H9 (cell line): ENCODE results near the gene OSBP2. TPM values are rescaled to one million over a fixed set of nuclear protein-coding genes. Genes with fewer than 3 reads are reported as not detected.
"Not testable (repeated sequence)": the region's sequence is repeated elsewhere in the genome, so short reads cannot be mapped to it uniquely, and the experiment has no call there.

Experiments used
- DNase-seq: peaks from one replicate; pipeline ENCODE4 v3.0.0-alpha.2; 2017
- H2AFZ ChIP-seq: one replicate; pipeline ENCODE4 v1.6.1; 2013; ENCODE audit warnings: mild to moderate bottlenecking, low read length, control low read depth, moderate library complexity
- H2AK5ac ChIP-seq: 2 replicates; pipeline ENCODE4 v1.6.1; 2013; ENCODE audit warnings: low read length, control low read depth, mixed read lengths; ENCODE audit not compliant: insufficient read length
- H2BK120ac ChIP-seq: one replicate; pipeline ENCODE4 v1.6.1; 2013; ENCODE audit warnings: low read depth, mild to moderate bottlenecking, low read length, control low read depth, inconsistent platforms; ENCODE audit not compliant: poor library complexity, severe bottlenecking
- H2BK12ac ChIP-seq: 2 replicates; pipeline ENCODE4 v1.6.1; 2013; ENCODE audit warnings: low read length, control low read depth, mixed read lengths, low read depth; ENCODE audit not compliant: insufficient read length
- H2BK15ac ChIP-seq: 2 replicates; pipeline ENCODE4 v1.6.1; 2013; ENCODE audit warnings: low read depth, low read length, control low read depth
- H2BK20ac ChIP-seq: one replicate; pipeline ENCODE4 v1.6.1; 2013; ENCODE audit warnings: low read depth, mild to moderate bottlenecking, low read length, control low read depth, inconsistent platforms; ENCODE audit not compliant: poor library complexity, severe bottlenecking
- H2BK5ac ChIP-seq: 2 replicates; pipeline ENCODE4 v1.6.1; 2013; ENCODE audit warnings: low read length, control low read depth, mixed read lengths; ENCODE audit not compliant: insufficient read length
- H3K14ac ChIP-seq: 2 replicates; pipeline ENCODE4 v1.6.1; 2013; ENCODE audit warnings: low read length, control low read depth; ENCODE audit not compliant: insufficient read depth
- H3K18ac ChIP-seq: 2 replicates; pipeline ENCODE4 v1.6.1; 2013; ENCODE audit warnings: low read depth, mild to moderate bottlenecking, mixed read lengths, low read length, control low read depth; ENCODE audit not compliant: insufficient read length
- H3K23ac ChIP-seq: 2 replicates; pipeline ENCODE4 v1.6.1; 2013; ENCODE audit warnings: low read length, control low read depth, mixed read lengths, low read depth; ENCODE audit not compliant: insufficient read length
- H3K23me2 ChIP-seq: 2 replicates; pipeline ENCODE4 v1.6.1; 2013; ENCODE audit warnings: low read depth, mild to moderate bottlenecking, mixed read lengths, low read length, control low read depth; ENCODE audit not compliant: insufficient read length, poor library complexity, severe bottlenecking
- H3K27ac ChIP-seq: 2 replicates; pipeline ENCODE4 v1.5.1; 2013; ENCODE audit warnings: low read length, control low read depth, mixed read lengths, low read depth; ENCODE audit not compliant: insufficient read length
- H3K27me3 ChIP-seq: 2 replicates; pipeline ENCODE4 v1.6.1; 2013; ENCODE audit warnings: low read length, control low read depth, inconsistent platforms; ENCODE audit not compliant: insufficient read depth
- H3K4ac ChIP-seq: 2 replicates; pipeline ENCODE4 v1.6.1; 2013; ENCODE audit warnings: low read depth, mild to moderate bottlenecking, control low read depth, inconsistent platforms, low read length, moderate library complexity
- H3K4me1 ChIP-seq: 2 replicates; pipeline ENCODE4 v1.6.1; 2013; ENCODE audit warnings: low read length, control low read depth, inconsistent platforms; ENCODE audit not compliant: insufficient read depth
- H3K4me2 ChIP-seq: 2 replicates; pipeline ENCODE4 v1.6.1; 2013; ENCODE audit warnings: low read length, control low read depth, mixed read lengths; ENCODE audit not compliant: insufficient read length, insufficient read depth
- H3K56ac ChIP-seq: 2 replicates; pipeline ENCODE4 v1.6.1; 2013; ENCODE audit warnings: low read depth, mild to moderate bottlenecking, mixed read lengths, low read length, control low read depth; ENCODE audit not compliant: insufficient read length
- H3K79me1 ChIP-seq: 2 replicates; pipeline ENCODE4 v1.6.1; 2013; ENCODE audit warnings: low read depth, mild to moderate bottlenecking, moderate library complexity, low read length, control low read depth, inconsistent platforms; ENCODE audit not compliant: insufficient read depth, poor library complexity, severe bottlenecking
- H3K79me2 ChIP-seq: 2 replicates; pipeline ENCODE4 v1.6.1; 2013; ENCODE audit warnings: low read length, control low read depth, inconsistent platforms; ENCODE audit not compliant: insufficient read depth
- H3K9ac ChIP-seq: 2 replicates; pipeline ENCODE4 v1.6.1; 2013; ENCODE audit warnings: low read length, control low read depth, mixed read lengths; ENCODE audit not compliant: insufficient read length; ENCODE audit errors: extremely low read depth
- H3K9me3 ChIP-seq: one replicate; pipeline ENCODE4 v1.6.1; 2013; ENCODE audit warnings: low read depth, low read length, inconsistent platforms; ENCODE audit not compliant: control insufficient read depth
- H3T11ph ChIP-seq: one replicate; pipeline ENCODE4 v1.6.1; 2013; ENCODE audit warnings: mild to moderate bottlenecking, low read length, control low read depth, inconsistent platforms
- H4K20me1 ChIP-seq: one replicate; pipeline ENCODE4 v1.6.1; 2013; ENCODE audit not compliant: control insufficient read depth, insufficient read length, insufficient read depth
- H4K5ac ChIP-seq: 2 replicates; pipeline ENCODE4 v1.6.1; 2013; ENCODE audit warnings: low read depth, mild to moderate bottlenecking, mixed read lengths, low read length, control low read depth; ENCODE audit not compliant: insufficient read length
- H4K8ac ChIP-seq: replicated peaks from 2 replicates; pipeline ENCODE4 v1.6.1; 2013; ENCODE audit warnings: low read length, control low read depth, mixed read lengths, low read depth; ENCODE audit not compliant: insufficient read length
- H4K91ac ChIP-seq: 2 replicates; pipeline ENCODE4 v1.6.1; 2013; ENCODE audit warnings: low read depth, mild to moderate bottlenecking, moderate library complexity, mixed read lengths, low read length, control low read depth; ENCODE audit not compliant: insufficient read length
- H3K27ac Mint-ChIP-seq, 3 experiments: 2 replicates in 2 of 3; 3 replicates in 1 of 3; pipeline ENCODE4 v1.8.0; 2020 to 2021; ENCODE audit warnings: mixed read lengths in 3 of 3, mild to moderate bottlenecking in 1 of 3, moderate library complexity in 1 of 3
- H3K27me3 Mint-ChIP-seq: 2 replicates; pipeline ENCODE4 v1.8.0; 2021; ENCODE audit warnings: low read depth, mild to moderate bottlenecking, moderate library complexity, mixed read lengths
- H3K36me3 Mint-ChIP-seq, 3 experiments: 2 replicates in 2 of 3; 3 replicates in 1 of 3; pipeline ENCODE4 v1.8.0; 2020 to 2021; ENCODE audit warnings: low read depth in 3 of 3, mixed read lengths in 3 of 3; ENCODE audit not compliant: insufficient read depth in 1 of 3
- H3K4me1 Mint-ChIP-seq, 2 experiments: 2 replicates each; pipeline ENCODE4 v1.8.0; 2020; ENCODE audit warnings: mixed read lengths in 2 of 2
- H3K4me3 Mint-ChIP-seq, 2 experiments: 2 replicates in 1 of 2; 3 replicates in 1 of 2; pipeline ENCODE4 v1.8.0; 2020 to 2021; ENCODE audit warnings: mild to moderate bottlenecking in 2 of 2, mixed read lengths in 2 of 2, moderate library complexity in 1 of 2
- H3K9me3 Mint-ChIP-seq, 2 experiments: 2 replicates in 1 of 2; 3 replicates in 1 of 2; pipeline ENCODE4 v1.8.0; 2020; ENCODE audit warnings: mild to moderate bottlenecking in 2 of 2, mixed read lengths in 2 of 2, moderate library complexity in 1 of 2
- CTCF ChIP-seq: fragments of 200-600 bp; sonication (generic); conservative IDR thresholded peaks from 3 replicates; pipeline ENCODE4 v1.8.0; 2021; ENCODE audit warnings: antibody characterized with exemption, mild to moderate bottlenecking
- WGBS: extraction: QIAGEN DNeasy Blood & Tissue Kit; methylation state at CpG from one replicate; pipeline ENCODE4 v1.1.7; 2013; ENCODE audit warnings: missing lambda C conversion rate, low lambda C conversion rate, mixed read lengths; ENCODE audit not compliant: insufficient read length; ENCODE audit errors: extremely low coverage; 5-methylcytosine and 5-hydroxymethylcytosine counted together
- total RNA-seq: library from RNA; stranded (reverse); gene quantifications from 2 replicates; pipeline ENCODE4 v1.2.1, GENCODE V29; 2021

OSBP2 gene
- total RNA-seq, 1 experiment from 2014 or later = 3.4 TPM

- Histone ChIP-seq H3K14ac (no peak overlapping the region), H2BK120ac (no peak overlapping the region), H3K9me3 (no peaks in the 10 kb centered on the region), H4K5ac (no peak overlapping the region), H3K23me2 (no peaks in the 10 kb centered on the region), H3K79me1 (no peaks in the 10 kb centered on the region), H4K8ac (no peak overlapping the region), H2AFZ (no peak overlapping the region), H3K27ac (no peak overlapping the region), H3K4ac (no peak overlapping the region), H2BK15ac (no peak overlapping the region), H3K79me2 (no peaks in the 10 kb centered on the region), H3K56ac (no peak overlapping the region), H3K23ac (no peak overlapping the region), H2BK5ac (no peak overlapping the region), H3K18ac (no peak overlapping the region), H4K91ac (no peak overlapping the region), H3K4me2 (no peak overlapping the region), H3K9ac (no peak overlapping the region), H3T11ph (no peak overlapping the region), H4K20me1 (no peaks in the 10 kb centered on the region), H2BK20ac (no peak overlapping the region), H3K4me1 (no peaks in the 10 kb centered on the region; the same call in 1 of the 2 replicates), H2BK12ac (no peak overlapping the region), H3K27me3 (no peaks in the 10 kb centered on the region), H2AK5ac (no peak overlapping the region)
- Mint-ChIP-seq H3K36me3 (no peaks in the 10 kb centered on the region), H3K4me1 (peaks cover 4 to 12% of the 10 kb centered on the region in 2 experiments), H3K27me3 (no peaks in the 10 kb centered on the region), H3K27ac (peak overlapping the region in 1 of 3 experiments; percentile 46; a peak in 1 of 7 replicates), H3K9me3 (peaks cover 0 to 5% of the 10 kb centered on the region in 2 experiments; a peak in 1 of 5 replicates), H3K4me3 (no peak overlapping the region)
- WGBS = no CpG with 5 or more reads among the region's 7 CpGs
- TF ChIP-seq CTCF = no peak
- DNase-seq = no peak
Observed at GRCh38 chr22:30733181-30733631, 38.5 kb downstream of the OSBP2 start.

- H3K56ac ChIP-seq, H3K23me2 ChIP-seq, H3K4me2 ChIP-seq, H2BK120ac ChIP-seq, H2AFZ ChIP-seq, H2AK5ac ChIP-seq, H2BK5ac ChIP-seq, H3K18ac ChIP-seq, H3K23ac ChIP-seq, H2BK20ac ChIP-seq, H2BK12ac ChIP-seq, H3K27me3 ChIP-seq, H3K4ac ChIP-seq, DNase-seq, H4K20me1 ChIP-seq, H3T11ph ChIP-seq, H3K27ac ChIP-seq, H3K9me3 ChIP-seq, H3K9ac ChIP-seq, H3K36me3 Mint-ChIP-seq, H3K79me2 ChIP-seq, H3K14ac ChIP-seq, H4K5ac ChIP-seq, H3K79me1 ChIP-seq, H3K4me1 ChIP-seq, H3K9me3 Mint-ChIP-seq, H3K27me3 Mint-ChIP-seq, H2BK15ac ChIP-seq, H3K4me3 Mint-ChIP-seq, H4K8ac ChIP-seq, H4K91ac ChIP-seq: not testable (repeated sequence)
- whole genome bisulfite sequencing = no CpG with 5 or more reads among the region's 7 CpGs
- Mint-ChIP-seq H3K27ac (peak overlapping the region in 2 of 3 experiments; percentile 28 to 82; a peak in 3 of 7 replicates), H3K4me1 (peaks cover 20 to 21% of the 10 kb centered on the region in 2 experiments)
Observed at GRCh38 chr22:30740007-30740406, 45.3 kb downstream of the OSBP2 start.
